ENCODE measurements around the gene ROCK2. TPM values are rescaled to one million over a fixed set of nuclear protein-coding genes. Genes with fewer than 3 reads are reported as not detected.

ROCK2 gene
- polyA plus RNA-seq, 2 donors: 3.4 to 5.4 TPM

DNA sequence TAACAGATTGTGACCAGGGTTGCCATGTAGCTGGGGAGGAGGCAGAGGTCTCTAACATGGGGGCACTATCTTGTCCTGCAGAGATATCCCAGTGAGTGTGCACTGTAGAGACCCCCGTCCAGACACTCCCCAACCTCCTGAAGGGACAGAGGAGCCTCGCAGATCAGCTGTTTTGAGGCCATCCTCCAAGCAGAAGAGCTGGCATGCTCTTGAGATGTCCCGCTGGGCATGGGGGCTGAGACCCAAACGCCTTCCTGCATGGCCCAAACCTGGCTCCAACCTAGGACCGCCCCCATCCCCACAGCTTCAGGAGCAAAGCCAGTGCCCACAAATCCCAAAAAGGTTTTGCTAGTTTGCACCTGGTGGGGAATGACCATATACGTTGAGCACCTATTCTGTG is 191.8 kb downstream of the ROCK2 start:
- H3K4me1 ChIP-seq (ENCODE audit: control insufficient read depth in 2 of 2, insufficient read depth in 2 of 2, low read length in 1 of 2): peaks cover 3 to 5% of the 10 kb centered on the region in 2 donors
- no peak overlapping the region for H3K27ac ChIP-seq (ENCODE audit: low read depth in 2 of 2, low read length in 1 of 2)
- H3K27me3 ChIP-seq (ENCODE audit: control insufficient read depth in 1 of 2, insufficient read depth in 2 of 2, low read length in 2 of 2): no peaks in the 10 kb centered on the region
- 92 to 94% methylated on average over 6 of the region's 6 CpGs for whole genome bisulfite sequencing, 2 donors
- H3K9me3 ChIP-seq (ENCODE audit: control insufficient read depth in 2 of 2, insufficient read depth in 1 of 2, low read depth in 1 of 2, low read length in 1 of 2): no peaks in the 10 kb centered on the region
- H3K36me3 ChIP-seq (ENCODE audit: control insufficient read depth in 2 of 2, insufficient read depth in 2 of 2, low read length in 1 of 2): no peaks in the 10 kb centered on the region
- no peak overlapping the region for H3K4me3 ChIP-seq (ENCODE audit: low read depth in 1 of 2, low read length in 2 of 2)

DNA sequence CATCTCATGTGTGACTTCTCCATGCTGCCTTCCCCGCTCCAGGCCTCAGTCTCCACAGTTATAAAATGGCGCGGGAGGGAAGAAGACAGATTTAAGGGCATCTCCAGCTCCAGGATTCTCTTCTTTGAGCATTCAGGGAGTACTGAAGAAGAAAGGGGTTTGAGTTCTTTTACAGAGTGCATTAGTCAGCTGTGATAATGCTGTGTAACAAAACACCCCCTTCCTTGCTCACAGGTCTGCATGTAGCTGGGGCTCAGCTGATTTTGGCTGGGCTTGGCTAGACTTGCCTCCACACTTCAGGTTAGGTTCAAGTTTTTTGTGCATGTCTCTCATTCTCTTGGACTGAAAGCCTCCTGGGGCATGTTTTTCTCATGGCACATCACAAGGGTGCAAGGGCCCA is 197.2 kb downstream of the ROCK2 start:
- Histone ChIP-seq H3K9me3 (ENCODE audit: control insufficient read depth in 2 of 2, insufficient read depth in 1 of 2, low read depth in 1 of 2, low read length in 1 of 2) (peaks cover 3% of the 10 kb centered on the region in 2 donors), H3K27me3 (ENCODE audit: control insufficient read depth in 1 of 2, insufficient read depth in 2 of 2, low read length in 2 of 2) (no peaks in the 10 kb centered on the region), H3K4me3 (ENCODE audit: low read depth in 1 of 2, low read length in 2 of 2) (no peak overlapping the region), H3K36me3 (ENCODE audit: control insufficient read depth in 2 of 2, insufficient read depth in 2 of 2, low read length in 1 of 2) (no peaks in the 10 kb centered on the region), H3K4me1 (ENCODE audit: control insufficient read depth in 2 of 2, insufficient read depth in 2 of 2, low read length in 1 of 2) (no peaks in the 10 kb centered on the region), H3K27ac (ENCODE audit: low read depth in 2 of 2, low read length in 1 of 2) (no peak overlapping the region)
- WGBS, 2 donors: 30 to 32% methylated on average over 3 of the region's 3 CpGs

DNA sequence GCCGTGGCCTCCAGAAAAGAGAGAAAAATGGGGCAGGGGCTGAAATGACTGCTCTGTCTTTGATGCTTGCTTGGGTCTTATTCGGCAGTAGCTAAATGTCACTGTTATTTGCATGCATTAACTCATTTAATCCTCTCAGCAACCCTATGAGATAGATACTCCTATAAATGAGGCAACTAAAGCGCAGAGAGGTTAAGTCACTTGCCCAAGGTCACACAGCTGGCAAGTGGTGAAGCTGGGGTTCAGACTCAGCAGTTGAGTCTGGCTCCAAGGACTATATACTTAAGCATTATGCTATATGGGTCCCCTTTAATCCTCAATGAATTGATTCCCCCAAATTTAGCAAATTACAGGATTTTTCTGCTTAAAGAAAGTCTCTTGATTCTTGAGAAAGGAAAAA is 198.4 kb downstream of the ROCK2 start:
- Histone ChIP-seq H3K4me3 (ENCODE audit: low read depth in 1 of 2, low read length in 2 of 2) (no peak overlapping the region), H3K36me3 (ENCODE audit: control insufficient read depth in 2 of 2, insufficient read depth in 2 of 2, low read length in 1 of 2) (no peaks in the 10 kb centered on the region), H3K27me3 (ENCODE audit: control insufficient read depth in 1 of 2, insufficient read depth in 2 of 2, low read length in 2 of 2) (no peaks in the 10 kb centered on the region), H3K4me1 (ENCODE audit: control insufficient read depth in 2 of 2, insufficient read depth in 2 of 2, low read length in 1 of 2) (no peaks in the 10 kb centered on the region), H3K27ac (ENCODE audit: low read depth in 2 of 2, low read length in 1 of 2) (no peak overlapping the region), H3K9me3 (ENCODE audit: control insufficient read depth in 2 of 2, insufficient read depth in 1 of 2, low read depth in 1 of 2, low read length in 1 of 2) (peaks cover 3% of the 10 kb centered on the region in 2 donors)
- WGBS, 2 donors: 92 to 93% methylated on average over 3 of the region's 3 CpGs

DNA sequence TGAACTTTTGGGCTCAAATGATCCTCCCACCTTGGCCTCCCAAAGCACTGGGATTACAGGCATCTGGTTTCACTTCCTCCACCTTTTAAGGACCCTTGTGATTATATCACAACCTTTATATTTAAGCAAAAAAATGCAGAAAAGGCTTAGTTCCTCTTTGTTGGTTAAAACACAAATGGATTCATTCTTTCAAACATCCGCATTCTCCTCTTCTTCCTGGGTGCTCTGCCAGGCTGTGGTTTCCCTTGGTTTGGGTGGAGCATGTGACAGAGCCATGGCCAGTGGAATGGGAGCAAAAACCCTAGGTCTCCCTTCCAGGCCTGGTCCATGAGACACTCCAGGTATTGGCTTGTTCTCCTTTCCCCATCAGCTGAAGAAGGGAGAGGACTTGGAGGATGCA is 199.1 kb downstream of the ROCK2 start:
- H3K36me3 ChIP-seq (ENCODE audit: control insufficient read depth in 2 of 2, insufficient read depth in 2 of 2, low read length in 1 of 2): no peaks in the 10 kb centered on the region
- no peak overlapping the region for H3K4me3 ChIP-seq (ENCODE audit: low read depth in 1 of 2, low read length in 2 of 2)
- H3K27me3 ChIP-seq (ENCODE audit: control insufficient read depth in 1 of 2, insufficient read depth in 2 of 2, low read length in 2 of 2): no peaks in the 10 kb centered on the region
- no peak overlapping the region for H3K27ac ChIP-seq (ENCODE audit: low read depth in 2 of 2, low read length in 1 of 2)
- H3K9me3 ChIP-seq (ENCODE audit: control insufficient read depth in 2 of 2, insufficient read depth in 1 of 2, low read depth in 1 of 2, low read length in 1 of 2): peaks cover 3% of the 10 kb centered on the region in 2 donors
- WGBS, 2 donors: 86 to 90% methylated on average over 1 of the region's 1 CpG
- H3K4me1 ChIP-seq (ENCODE audit: control insufficient read depth in 2 of 2, insufficient read depth in 2 of 2, low read length in 1 of 2): no peaks in the 10 kb centered on the region

DNA sequence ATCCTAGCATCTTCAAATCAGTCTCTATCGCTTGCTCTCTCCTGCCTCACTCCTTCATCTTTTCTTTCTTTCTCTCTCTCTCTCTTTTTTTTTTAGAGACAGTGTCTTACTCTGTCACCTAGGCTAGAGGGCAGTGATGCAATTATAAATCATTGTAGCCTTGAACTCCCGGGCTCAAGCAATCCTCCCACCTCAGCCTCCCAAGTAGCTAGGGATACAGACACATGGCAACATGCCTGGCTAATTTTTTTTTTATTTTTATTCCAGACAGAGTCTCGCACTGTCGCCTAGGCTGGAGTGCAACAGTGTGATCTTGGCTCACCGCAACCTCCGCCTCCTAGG is 199.7 kb downstream of the ROCK2 start:
- H3K4me3 ChIP-seq (ENCODE audit: low read depth in 1 of 2, low read length in 2 of 2): no peak overlapping the region
- 85 to 89% methylated on average over 6 of the region's 6 CpGs for WGBS, 2 donors
- H3K4me1 ChIP-seq (ENCODE audit: control insufficient read depth in 2 of 2, insufficient read depth in 2 of 2, low read length in 1 of 2): no peaks in the 10 kb centered on the region
- no peaks in the 10 kb centered on the region for H3K27me3 ChIP-seq (ENCODE audit: control insufficient read depth in 1 of 2, insufficient read depth in 2 of 2, low read length in 2 of 2)
- no peak overlapping the region for H3K27ac ChIP-seq (ENCODE audit: low read depth in 2 of 2, low read length in 1 of 2)
- H3K9me3 ChIP-seq (ENCODE audit: control insufficient read depth in 2 of 2, insufficient read depth in 1 of 2, low read depth in 1 of 2, low read length in 1 of 2): peaks cover 3% of the 10 kb centered on the region in 2 donors
- H3K36me3 ChIP-seq (ENCODE audit: control insufficient read depth in 2 of 2, insufficient read depth in 2 of 2, low read length in 1 of 2): no peaks in the 10 kb centered on the region

DNA sequence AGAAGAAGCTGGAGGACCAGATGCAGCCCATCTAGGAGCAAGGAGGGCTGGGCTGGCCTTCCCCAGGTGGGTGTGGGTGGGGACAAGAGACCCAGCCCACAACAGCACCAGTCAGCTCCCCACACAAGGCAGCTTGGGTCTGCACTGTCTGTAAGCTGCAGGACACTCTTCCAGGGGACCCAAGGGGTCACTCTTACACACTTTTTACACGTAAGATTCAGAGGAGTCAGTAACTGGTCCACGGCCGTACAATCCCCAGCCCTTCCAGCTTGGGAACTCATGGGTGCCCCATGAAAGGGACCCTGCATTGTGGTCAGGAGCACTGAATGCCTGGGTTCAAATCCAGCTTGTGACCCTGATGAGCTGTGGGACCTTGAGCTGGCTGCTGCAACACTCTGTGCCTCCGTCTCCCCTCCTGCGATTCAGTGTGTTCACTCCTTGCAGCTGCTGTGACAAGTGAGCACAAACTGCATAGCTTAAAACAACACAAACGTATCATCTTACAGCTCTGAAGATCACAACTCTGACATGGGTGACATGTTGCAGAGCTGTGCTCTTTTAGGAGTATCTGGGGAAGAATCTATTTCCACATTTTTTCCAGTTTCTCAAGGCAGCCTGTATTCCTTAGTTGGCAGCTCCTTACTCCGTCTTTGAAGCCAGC is 200.2 kb downstream of the ROCK2 start:
- H3K27ac ChIP-seq (ENCODE audit: low read depth in 2 of 2, low read length in 1 of 2): no peak overlapping the region
- WGBS, 2 donors: 81 to 83% methylated on average over 7 of the region's 7 CpGs
- no peaks in the 10 kb centered on the region for H3K27me3 ChIP-seq (ENCODE audit: control insufficient read depth in 1 of 2, insufficient read depth in 2 of 2, low read length in 2 of 2)
- no peaks in the 10 kb centered on the region for H3K36me3 ChIP-seq (ENCODE audit: control insufficient read depth in 2 of 2, insufficient read depth in 2 of 2, low read length in 1 of 2)
- H3K4me1 ChIP-seq (ENCODE audit: control insufficient read depth in 2 of 2, insufficient read depth in 2 of 2, low read length in 1 of 2): no peaks in the 10 kb centered on the region
- H3K9me3 ChIP-seq (ENCODE audit: control insufficient read depth in 2 of 2, insufficient read depth in 1 of 2, low read depth in 1 of 2, low read length in 1 of 2): peaks cover 3% of the 10 kb centered on the region in 2 donors
- no peak overlapping the region for H3K4me3 ChIP-seq (ENCODE audit: low read depth in 1 of 2, low read length in 2 of 2)

DNA sequence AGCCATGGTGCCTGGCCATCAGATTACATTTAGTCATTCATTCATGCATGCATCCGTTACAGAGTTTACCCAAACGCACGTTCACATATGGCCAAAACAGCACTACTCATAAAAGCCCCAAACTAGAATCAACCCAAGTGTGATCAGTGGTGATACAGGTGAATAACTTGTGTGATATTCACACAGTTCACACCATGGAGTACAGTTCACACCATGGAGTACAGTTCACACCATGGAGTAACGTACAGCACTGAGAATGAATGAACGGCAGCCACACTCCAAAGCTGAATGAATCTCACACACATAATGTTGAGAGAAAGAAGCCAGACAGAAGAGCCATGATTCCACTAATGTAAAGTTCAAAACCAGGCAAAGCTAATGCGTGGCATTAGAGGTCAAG is 201.4 kb downstream of the ROCK2 start:
- no peaks in the 10 kb centered on the region for H3K36me3 ChIP-seq (ENCODE audit: control insufficient read depth in 2 of 2, insufficient read depth in 2 of 2, low read length in 1 of 2)
- H3K27ac ChIP-seq (ENCODE audit: low read depth in 2 of 2, low read length in 1 of 2): no peak overlapping the region
- H3K4me1 ChIP-seq (ENCODE audit: control insufficient read depth in 2 of 2, insufficient read depth in 2 of 2, low read length in 1 of 2): no peaks in the 10 kb centered on the region
- WGBS, 2 donors: 85 to 87% methylated on average over 6 of the region's 6 CpGs
- H3K27me3 ChIP-seq (ENCODE audit: control insufficient read depth in 1 of 2, insufficient read depth in 2 of 2, low read length in 2 of 2): no peaks in the 10 kb centered on the region
- no peak overlapping the region for H3K4me3 ChIP-seq (ENCODE audit: low read depth in 1 of 2, low read length in 2 of 2)
- H3K9me3 ChIP-seq (ENCODE audit: control insufficient read depth in 2 of 2, insufficient read depth in 1 of 2, low read depth in 1 of 2, low read length in 1 of 2): peaks cover 3% of the 10 kb centered on the region in 2 donors

DNA sequence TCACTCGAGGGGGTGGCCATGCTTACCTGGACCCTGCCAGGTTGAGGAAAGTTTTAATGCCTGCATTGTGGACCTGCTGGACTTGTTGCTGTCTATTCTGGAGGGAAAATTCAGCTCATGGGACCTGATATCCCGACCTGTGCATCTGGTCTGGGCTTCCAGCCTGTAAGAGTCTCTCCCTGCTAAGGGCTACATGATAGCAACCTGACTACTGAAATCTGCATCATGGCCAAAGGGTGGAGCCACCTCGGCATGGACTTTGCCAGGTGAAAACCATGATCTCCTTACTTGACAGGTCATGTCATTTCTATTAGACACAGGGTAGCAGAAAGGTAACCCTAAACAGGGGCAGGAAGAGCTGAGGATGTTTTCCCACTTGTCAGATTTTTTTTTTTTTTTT is 202.1 kb downstream of the ROCK2 start:
- no peak overlapping the region for H3K27ac ChIP-seq (ENCODE audit: low read depth in 2 of 2, low read length in 1 of 2)
- 47 to 66% methylated on average over 3 of the region's 3 CpGs for WGBS, 2 donors
- peaks cover under 1 to 3% of the 10 kb centered on the region in 2 donors for H3K9me3 ChIP-seq (ENCODE audit: control insufficient read depth in 2 of 2, insufficient read depth in 1 of 2, low read depth in 1 of 2, low read length in 1 of 2)
- H3K27me3 ChIP-seq (ENCODE audit: control insufficient read depth in 1 of 2, insufficient read depth in 2 of 2, low read length in 2 of 2): no peaks in the 10 kb centered on the region
- no peaks in the 10 kb centered on the region for H3K4me1 ChIP-seq (ENCODE audit: control insufficient read depth in 2 of 2, insufficient read depth in 2 of 2, low read length in 1 of 2)
- H3K36me3 ChIP-seq (ENCODE audit: control insufficient read depth in 2 of 2, insufficient read depth in 2 of 2, low read length in 1 of 2): no peaks in the 10 kb centered on the region
- no peak overlapping the region for H3K4me3 ChIP-seq (ENCODE audit: low read depth in 1 of 2, low read length in 2 of 2)

DNA sequence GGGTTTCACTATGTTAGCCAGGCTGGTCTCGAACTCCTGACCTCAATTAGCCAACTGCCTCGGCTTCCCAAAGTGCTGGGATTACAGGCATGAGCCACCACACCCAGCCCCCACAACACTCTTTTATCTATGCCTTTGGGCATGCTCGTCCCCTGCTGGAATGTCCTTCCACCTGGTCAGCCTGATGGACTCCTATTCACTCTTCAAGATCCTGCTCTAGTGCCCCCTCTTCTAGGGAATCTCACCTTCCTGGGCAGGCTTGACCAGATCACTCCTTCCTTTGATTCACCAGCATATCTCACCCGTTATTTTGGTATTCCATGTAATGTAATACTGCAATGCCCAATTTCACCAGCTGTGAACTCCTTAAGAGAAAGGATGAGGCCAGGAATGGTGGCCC is 203.1 kb downstream of the ROCK2 start:
- H3K4me3 ChIP-seq (ENCODE audit: low read depth in 1 of 2, low read length in 2 of 2): no peak overlapping the region
- no peaks in the 10 kb centered on the region for H3K36me3 ChIP-seq (ENCODE audit: control insufficient read depth in 2 of 2, insufficient read depth in 2 of 2, low read length in 1 of 2)
- H3K9me3 ChIP-seq (ENCODE audit: control insufficient read depth in 2 of 2, insufficient read depth in 1 of 2, low read depth in 1 of 2, low read length in 1 of 2): peaks cover 0 to 3% of the 10 kb centered on the region in 2 donors
- WGBS, 2 donors: 76 to 86% methylated on average over 4 of the region's 4 CpGs
- H3K27ac ChIP-seq (ENCODE audit: low read depth in 2 of 2, low read length in 1 of 2): no peak overlapping the region
- no peaks in the 10 kb centered on the region for H3K27me3 ChIP-seq (ENCODE audit: control insufficient read depth in 1 of 2, insufficient read depth in 2 of 2, low read length in 2 of 2)
- no peaks in the 10 kb centered on the region for H3K4me1 ChIP-seq (ENCODE audit: control insufficient read depth in 2 of 2, insufficient read depth in 2 of 2, low read length in 1 of 2)

DNA sequence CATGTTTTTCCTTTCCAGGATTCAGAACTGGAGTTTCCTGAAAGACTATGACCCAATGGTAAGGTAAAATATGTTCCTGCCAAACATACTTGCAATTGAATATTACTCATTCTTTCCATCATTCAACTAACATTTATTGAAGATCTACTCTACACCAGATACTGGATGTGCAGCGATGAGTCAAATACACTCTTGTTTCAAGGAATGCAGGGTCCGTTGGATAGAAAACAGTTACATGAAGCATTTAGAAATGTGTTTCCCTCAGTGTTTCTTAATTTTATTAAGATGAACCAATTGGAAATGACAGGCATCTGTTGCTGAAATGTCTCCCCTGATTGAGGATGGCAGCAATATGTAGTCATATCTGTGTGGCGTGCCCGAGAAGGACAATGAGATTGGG is 203.9 kb downstream of the ROCK2 start:
- H3K36me3 ChIP-seq (ENCODE audit: control insufficient read depth in 2 of 2, insufficient read depth in 2 of 2, low read length in 1 of 2): no peaks in the 10 kb centered on the region
- no peak overlapping the region for H3K27ac ChIP-seq (ENCODE audit: low read depth in 2 of 2, low read length in 1 of 2)
- peaks cover 0 to 1% of the 10 kb centered on the region in 2 donors for H3K9me3 ChIP-seq (ENCODE audit: control insufficient read depth in 2 of 2, insufficient read depth in 1 of 2, low read depth in 1 of 2, low read length in 1 of 2)
- H3K4me1 ChIP-seq (ENCODE audit: control insufficient read depth in 2 of 2, insufficient read depth in 2 of 2, low read length in 1 of 2): no peaks in the 10 kb centered on the region
- WGBS, 2 donors: 79 to 80% methylated on average over 4 of the region's 4 CpGs
- H3K4me3 ChIP-seq (ENCODE audit: low read depth in 1 of 2, low read length in 2 of 2): no peak overlapping the region
- H3K27me3 ChIP-seq (ENCODE audit: control insufficient read depth in 1 of 2, insufficient read depth in 2 of 2, low read length in 2 of 2): no peaks in the 10 kb centered on the region
